ENCODE data around the gene DLG2. TPM values are rescaled to one million over a fixed set of nuclear protein-coding genes. Genes with fewer than 3 reads are reported as not detected.

DLG2 gene
- total and polyA plus RNA-seq, 4 donors: 0.30 to 5.5 (median 0.68) TPM

- TF ChIP-seq RAD21 (IDR thresholded peaks at IDR 0.05): no peak
Observed at GRCh38 chr11:84642500-84642899, 984.6 kb downstream of the DLG2 start (continued).

- no peak for DNase-seq (ENCODE audit: low spot score)
Observed at GRCh38 chr11:84634309-84634708, 992.8 kb downstream of the DLG2 start.

DNA sequence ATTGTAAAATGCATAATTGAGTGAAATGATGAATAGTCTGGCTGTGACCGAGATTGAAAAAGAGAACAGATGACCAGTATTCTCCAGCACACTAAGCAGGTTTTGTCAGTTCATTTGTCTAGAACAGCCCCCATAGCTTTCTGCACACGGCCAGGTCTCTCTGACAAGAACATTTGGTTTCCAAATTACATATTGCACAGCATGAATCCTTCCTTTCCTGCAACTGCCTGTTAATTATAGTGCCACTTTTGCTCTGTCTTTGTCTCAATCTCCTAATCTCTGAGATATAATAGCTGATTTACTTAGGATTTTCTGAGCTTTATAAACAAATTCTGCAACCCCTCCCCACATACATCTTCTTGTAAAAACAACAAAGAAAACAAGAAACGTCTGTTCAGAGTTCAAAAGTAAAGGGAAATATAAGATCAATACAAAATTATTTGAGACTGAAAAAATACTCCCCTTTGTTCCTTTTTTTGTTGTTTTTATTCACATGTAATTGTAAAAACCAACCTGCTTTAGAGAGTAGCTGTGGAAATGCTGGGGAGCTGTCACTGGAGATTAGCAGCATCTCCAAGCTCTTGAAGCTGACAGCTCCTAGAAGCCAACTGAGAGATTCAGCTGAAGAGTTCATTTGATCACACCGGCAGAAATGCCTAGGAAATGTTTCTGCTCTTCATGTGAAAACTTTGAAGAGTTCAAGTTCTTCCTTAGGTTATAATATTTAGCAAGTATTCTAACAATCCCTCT lies 998.1 kb downstream of the DLG2 start:
- H3K9me3 ChIP-seq (ENCODE audit: control insufficient read depth in 4 of 4, low read length in 3 of 4): no peaks in the 10 kb centered on the region
- H3K9ac ChIP-seq (ENCODE audit: low read depth in 1 of 2, low read length in 2 of 2): no peak overlapping the region
- DNase-seq (ENCODE audit: low spot score): no peak
- WGBS: 54% methylated on average over 4 of the region's 4 CpGs
- no peaks in the 10 kb centered on the region for H3K4me1 ChIP-seq (ENCODE audit: control insufficient read depth in 4 of 4, insufficient read depth in 4 of 4, low read length in 3 of 4)
- TF ChIP-seq EGR1 (IDR thresholded peaks at IDR 0.05; ENCODE audit: low read depth in 2 of 2): no peak
- no peak for TF ChIP-seq MAX (IDR thresholded peaks at IDR 0.05)
- TF ChIP-seq GABPA (IDR thresholded peaks at IDR 0.05 in 1 of 2, conservative IDR thresholded peaks at IDR 0.05 in 1 of 2): no peak
- TF ChIP-seq, protein P1, sequence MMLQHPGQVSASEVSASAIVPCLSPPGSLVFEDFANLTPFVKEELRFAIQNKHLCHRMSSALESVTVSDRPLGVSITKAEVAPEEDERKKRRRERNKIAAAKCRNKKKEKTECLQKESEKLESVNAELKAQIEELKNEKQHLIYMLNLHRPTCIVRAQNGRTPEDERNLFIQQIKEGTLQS (IDR thresholded peaks at IDR 0.05): no peak
- TF ChIP-seq, protein P2, sequence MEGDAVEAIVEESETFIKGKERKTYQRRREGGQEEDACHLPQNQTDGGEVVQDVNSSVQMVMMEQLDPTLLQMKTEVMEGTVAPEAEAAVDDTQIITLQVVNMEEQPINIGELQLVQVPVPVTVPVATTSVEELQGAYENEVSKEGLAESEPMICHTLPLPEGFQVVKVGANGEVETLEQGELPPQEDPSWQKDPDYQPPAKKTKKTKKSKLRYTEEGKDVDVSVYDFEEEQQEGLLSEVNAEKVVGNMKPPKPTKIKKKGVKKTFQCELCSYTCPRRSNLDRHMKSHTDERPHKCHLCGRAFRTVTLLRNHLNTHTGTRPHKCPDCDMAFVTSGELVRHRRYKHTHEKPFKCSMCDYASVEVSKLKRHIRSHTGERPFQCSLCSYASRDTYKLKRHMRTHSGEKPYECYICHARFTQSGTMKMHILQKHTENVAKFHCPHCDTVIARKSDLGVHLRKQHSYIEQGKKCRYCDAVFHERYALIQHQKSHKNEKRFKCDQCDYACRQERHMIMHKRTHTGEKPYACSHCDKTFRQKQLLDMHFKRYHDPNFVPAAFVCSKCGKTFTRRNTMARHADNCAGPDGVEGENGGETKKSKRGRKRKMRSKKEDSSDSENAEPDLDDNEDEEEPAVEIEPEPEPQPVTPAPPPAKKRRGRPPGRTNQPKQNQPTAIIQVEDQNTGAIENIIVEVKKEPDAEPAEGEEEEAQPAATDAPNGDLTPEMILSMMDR (IDR thresholded peaks at IDR 0.05; ENCODE audit: low read depth, low read length, missing input control): no peak
- H3K4me3 ChIP-seq (ENCODE audit: low read depth in 1 of 3, low read length in 3 of 3): no peak overlapping the region
- H3K27ac ChIP-seq (ENCODE audit: low read depth in 1 of 2, low read length in 2 of 2): no peak overlapping the region
- no peaks in the 10 kb centered on the region for H3K36me3 ChIP-seq (ENCODE audit: control insufficient read depth in 4 of 4, insufficient read depth in 3 of 4, low read depth in 1 of 4, low read length in 3 of 4)
- no peaks in the 10 kb centered on the region for H3K27me3 ChIP-seq (ENCODE audit: control insufficient read depth in 4 of 4, insufficient read depth in 4 of 4, low read length in 3 of 4)

More at GRCh38 chr11:84634309-84634708, 992.8 kb downstream of the DLG2 start:
- Histone ChIP-seq H3K27me3 (ENCODE audit: control insufficient read depth in 4 of 4, insufficient read depth in 4 of 4, low read length in 3 of 4) (no peaks in the 10 kb centered on the region), H3K4me3 (ENCODE audit: low read depth in 1 of 3, low read length in 3 of 3) (no peak overlapping the region), H3K27ac (ENCODE audit: low read depth in 1 of 2, low read length in 2 of 2) (no peak overlapping the region), H3K9me3 (ENCODE audit: control insufficient read depth in 4 of 4, low read length in 3 of 4) (no peaks in the 10 kb centered on the region), H3K4me1 (ENCODE audit: control insufficient read depth in 4 of 4, insufficient read depth in 4 of 4, low read length in 3 of 4) (no peaks in the 10 kb centered on the region), H3K9ac (ENCODE audit: low read depth in 1 of 2, low read length in 2 of 2) (no peak overlapping the region), H3K36me3 (ENCODE audit: control insufficient read depth in 4 of 4, insufficient read depth in 3 of 4, low read depth in 1 of 4, low read length in 3 of 4) (no peaks in the 10 kb centered on the region)
- TF ChIP-seq ZBTB33 (IDR thresholded peaks at IDR 0.05) (no peak), FOXA1 (IDR thresholded peaks at IDR 0.05) (no peak), GABPA (IDR thresholded peaks at IDR 0.05 in 1 of 2, conservative IDR thresholded peaks at IDR 0.05 in 1 of 2) (no peak), NR2F2 (IDR thresholded peaks at IDR 0.05) (no peak), TAF1 (conservative IDR thresholded peaks at IDR 0.05) (no peak), HNF4A (conservative IDR thresholded peaks at IDR 0.05) (no peak), JUND (IDR thresholded peaks at IDR 0.05) (no peak), YY1 (IDR thresholded peaks at IDR 0.05) (no peak), SP1 (IDR thresholded peaks at IDR 0.05) (no peak), RXRA (IDR thresholded peaks at IDR 0.05) (no peak), RAD21 (IDR thresholded peaks at IDR 0.05) (no peak), FOXA2 (IDR thresholded peaks at IDR 0.05) (no peak)
- TF ChIP-seq, protein P1 (IDR thresholded peaks at IDR 0.05): no peak
- 64% methylated on average over 2 of the region's 2 CpGs for WGBS
